Stomach (tissue), 9 donors: ENCODE results near the gene RERE. TPM values are rescaled to one million over a fixed set of nuclear protein-coding genes. Genes with fewer than 3 reads are reported as not detected.
"Not testable (repeated sequence)": the region's sequence is repeated elsewhere in the genome, so short reads cannot be mapped to it uniquely, and the experiment has no call there.

Source experiments
- DNase-seq, 2 donors: peaks; one replicate each; pipeline versions ENCODE4 v3.0.0 to v3.0.0-alpha.2; 2013 to 2019
- H3K27ac ChIP-seq, 5 donors: fragments of 200-600 bp in 4 of 5; sonication (generic) in 4 of 5; one replicate each; pipeline ENCODE4 v1.5.1; 2013 to 2019; ENCODE audit warnings: mild to moderate bottlenecking in 1 of 5, moderate library complexity in 1 of 5
- H3K27me3 ChIP-seq, 3 donors: fragments of 200-600 bp; sonication (generic); one replicate each; pipeline ENCODE4 v1.5.1; 2017 to 2019; ENCODE audit warnings: mixed run types in 1 of 3
- H3K36me3 ChIP-seq, 4 donors: fragments of 200-600 bp; sonication (generic); 1 replicate in 3 of 4; 2 replicates in 1 of 4; pipeline ENCODE4 v1.5.1; 2016 to 2019
- H3K4me1 ChIP-seq, 4 donors: fragments of 200-600 bp; sonication (generic); one replicate each; pipeline ENCODE4 v1.5.1; 2016 to 2019
- H3K4me3 ChIP-seq, 4 donors: fragments of 200-600 bp; sonication (generic) in 3 of 4; one replicate each; pipeline ENCODE4 v1.5.1; 2016 to 2019; ENCODE audit warnings: mild to moderate bottlenecking in 1 of 4
- H3K9me3 ChIP-seq, 4 donors: fragments of 200-600 bp; sonication (generic); one replicate each; pipeline ENCODE4 v1.5.1; 2016 to 2019
- CTCF ChIP-seq, 7 experiments: fragments of 450-650 bp in 4 of 7; fragments of 200-600 bp in 3 of 7; sonication (generic) in 3 of 7; IDR thresholded peaks; one replicate each; pipeline ENCODE4 v1.5.1; 2016 to 2019; ENCODE audit warnings: antibody characterized with exemption in 7 of 7, control low read depth in 2 of 7, mild to moderate bottlenecking in 1 of 7
- EP300 ChIP-seq: sonication (generic); formaldehyde crosslinking; IDR thresholded peaks from one replicate; pipeline ENCODE4 v1.6.1; 2017; ENCODE audit warnings: antibody characterized with exemption
- POLR2A ChIP-seq, 4 donors: fragments of 450-650 bp; IDR thresholded peaks; one replicate each; pipeline ENCODE4 v1.6.1; 2016; ENCODE audit warnings: antibody characterized with exemption in 4 of 4, control low read depth in 2 of 4, mild to moderate bottlenecking in 1 of 4, moderate library complexity in 1 of 4
- POLR2AphosphoS5 ChIP-seq, 3 donors: sonication (generic); formaldehyde crosslinking; IDR thresholded peaks; one replicate each; pipeline ENCODE4 v1.6.1; 2016; ENCODE audit warnings: antibody characterized with exemption in 3 of 3
- WGBS, 5 donors: extraction: QIAGEN DNeasy Blood & Tissue Kit in 3 of 5; methylation state at CpG; one replicate each; pipeline versions ENCODE4 v1.1.5 to v1.1.7; 2013 to 2018; 5-methylcytosine and 5-hydroxymethylcytosine counted together
- intact Hi-C: fragments of 100-400 bp; cut with DNase I; formaldehyde crosslinking; loops from one replicate; pipeline ENCODE4 v1.15.1; 2023; ENCODE audit warnings: low total_unique reads
- polyA plus RNA-seq, 3 donors: library from polyadenylated mRNA; stranded (reverse); fragments of 200-250 nt; gene quantifications; one replicate each; pipeline ENCODE4 v1.2.3, GENCODE V29; 2013
- total RNA-seq, 5 donors: library from RNA; depleted of rRNA; stranded (reverse); fragments of >200 nt; gene quantifications; one replicate each; pipeline versions ENCODE4 v1.1.0 to v1.2.3, GENCODE V29; 2014 to 2016
- donor health status: healthy with polysubstance abuse.
- donor health status: Bipolar disorder and iron deficiency.
- donor health status: healthy.

Gene RERE
- total and polyA plus RNA-seq, 8 donors: 15.6 to 198 (median 79.3) TPM

- TF ChIP-seq POLR2A (IDR thresholded peaks at IDR 0.05) (no peak), POLR2AphosphoS5 (IDR thresholded peaks at IDR 0.05) (peak in 1 of 3 donors; percentile 51)
- no peaks in the 10 kb centered on the region for H3K9me3 ChIP-seq
- peak in 1 of 2 donors; percentile 59 for DNase-seq
- H3K36me3 ChIP-seq: no peaks in the 10 kb centered on the region
- peaks cover 9 to 54% (median 31%) of the 10 kb centered on the region in 4 donors for H3K4me1 ChIP-seq
- 59 to 70% (median 66%) methylated on average over 4 of the region's 4 CpGs for WGBS, 5 donors
- no peak overlapping the region for H3K4me3 ChIP-seq
- intact Hi-C loops: no loop called here
- H3K27me3 ChIP-seq: no peaks in the 10 kb centered on the region
- H3K27ac ChIP-seq: peak overlapping the region in 4 of 5 donors; percentile 48 to 74 (median 59)
Measured at GRCh38 chr1:8456308-8456912, 361.0 kb downstream of the RERE start.

GRCh38 chr1:8455700-8456307 is 361.6 kb downstream of the RERE start:
- Histone ChIP-seq H3K27me3 (no peaks in the 10 kb centered on the region), H3K36me3 (no peaks in the 10 kb centered on the region), H3K4me1 (peaks cover 3 to 51% (median 27%) of the 10 kb centered on the region in 4 donors), H3K27ac (peak overlapping the region in 4 of 5 donors; percentile 48 to 74 (median 59)), H3K4me3 (no peak overlapping the region), H3K9me3 (no peaks in the 10 kb centered on the region)
- intact Hi-C loops: no loop called here
- no peak for TF ChIP-seq POLR2AphosphoS5 (IDR thresholded peaks at IDR 0.05)
- TF ChIP-seq EP300: no peak
- TF ChIP-seq POLR2A (IDR thresholded peaks at IDR 0.05): no peak
- TF ChIP-seq CTCF (IDR thresholded peaks at IDR 0.05): no peak
- DNase-seq: no peak
- WGBS, 5 donors: 59 to 74% (median 69%) methylated on average over 7 of the region's 7 CpGs

GRCh38 chr1:8450312-8450711 is 367.1 kb downstream of the RERE start:
- Histone ChIP-seq H3K9me3 (no peaks in the 10 kb centered on the region), H3K4me3 (no peak overlapping the region), H3K4me1 (peaks cover 0 to 35% (median 10%) of the 10 kb centered on the region in 4 donors), H3K27ac (peak overlapping the region in 1 of 5 donors; percentile 20), H3K27me3 (no peaks in the 10 kb centered on the region), H3K36me3 (peaks cover 0 to 9% (median 6%) of the 10 kb centered on the region in 4 donors)
- intact Hi-C loops: no loop called here
- no peak for TF ChIP-seq EP300
- TF ChIP-seq POLR2A (IDR thresholded peaks at IDR 0.05): no peak
- TF ChIP-seq CTCF (IDR thresholded peaks at IDR 0.05): no peak
- no peak for TF ChIP-seq POLR2AphosphoS5 (IDR thresholded peaks at IDR 0.05)
- 80 to 94% (median 89%) methylated on average over 11 of the region's 11 CpGs for WGBS, 5 donors
- no peak for DNase-seq

GRCh38 chr1:8448911-8449661 is 368.4 kb downstream of the RERE start:
- peak in 1 of 2 donors; percentile 45 for DNase-seq
- Histone ChIP-seq H3K27me3 (no peaks in the 10 kb centered on the region), H3K27ac (peak overlapping the region; percentile 1 to 65 (median 58)), H3K9me3 (no peaks in the 10 kb centered on the region), H3K4me1 (peaks cover 0 to 29% (median 9%) of the 10 kb centered on the region in 4 donors), H3K36me3 (peaks cover 0 to 9% (median 6%) of the 10 kb centered on the region in 4 donors), H3K4me3 (peak overlapping the region in 1 of 4 donors; percentile 10)
- intact Hi-C loops: no loop called here
- WGBS, 5 donors: 63 to 70% (median 63%) methylated on average over 12 of the region's 12 CpGs
- no peak for TF ChIP-seq POLR2AphosphoS5 (IDR thresholded peaks at IDR 0.05)
- TF ChIP-seq CTCF (IDR thresholded peaks at IDR 0.05): no peak
- TF ChIP-seq EP300: no peak

GRCh38 chr1:8448505-8448904 is 368.9 kb downstream of the RERE start:
- H3K4me3 ChIP-seq, intact Hi-C loops, H3K9me3 ChIP-seq, DNase-seq, H3K36me3 ChIP-seq, H3K27me3 ChIP-seq: not testable (repeated sequence)
- 79 to 85% (median 83%) methylated on average over 11 of the region's 11 CpGs for WGBS, 5 donors
- Histone ChIP-seq H3K4me1 (peaks cover 0 to 29% (median 9%) of the 10 kb centered on the region in 4 donors), H3K27ac (peak overlapping the region in 3 of 5 donors; percentile 58 to 65 (median 59))
